NK-92 (cell line): ENCODE data around the gene C1RL.

Source experiments
- DNase-seq: peaks from one replicate; lab custom pipeline; 2025; ENCODE audit not compliant: unreplicated experiment; lab: John Stamatoyannopoulos, UW

The C1RL gene

GRCh38 chr12:7108796-7109571, at the start of gene C1RL:
Gene C1RL, minus strand, starts transcription at chr12:7109214. Its CDS starts 34 bp downstream, at chr12:7109180.
- DNase-seq, result no peak

DNA sequence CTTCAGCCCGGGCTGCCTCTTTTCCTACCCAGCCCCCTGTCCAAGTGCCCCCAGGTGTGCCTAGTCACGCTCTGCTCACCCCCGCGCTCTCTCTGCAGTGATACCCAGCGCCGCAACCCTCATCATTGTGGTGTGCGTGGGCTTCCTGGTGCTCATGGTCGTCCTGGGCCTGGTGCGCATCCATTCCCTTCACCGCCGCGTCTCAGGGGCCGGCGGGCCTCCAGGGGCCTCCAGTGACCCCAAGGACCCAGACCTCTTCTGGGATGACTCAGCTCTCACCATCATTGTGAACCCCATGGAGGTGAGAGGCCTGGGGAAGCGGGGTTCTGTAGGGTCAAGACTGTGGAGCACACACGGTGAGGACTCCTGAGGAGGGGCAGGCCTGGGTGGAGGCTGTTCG, 48.4 kb upstream of the C1RL start:
- DNase-seq, result no peak

DNA sequence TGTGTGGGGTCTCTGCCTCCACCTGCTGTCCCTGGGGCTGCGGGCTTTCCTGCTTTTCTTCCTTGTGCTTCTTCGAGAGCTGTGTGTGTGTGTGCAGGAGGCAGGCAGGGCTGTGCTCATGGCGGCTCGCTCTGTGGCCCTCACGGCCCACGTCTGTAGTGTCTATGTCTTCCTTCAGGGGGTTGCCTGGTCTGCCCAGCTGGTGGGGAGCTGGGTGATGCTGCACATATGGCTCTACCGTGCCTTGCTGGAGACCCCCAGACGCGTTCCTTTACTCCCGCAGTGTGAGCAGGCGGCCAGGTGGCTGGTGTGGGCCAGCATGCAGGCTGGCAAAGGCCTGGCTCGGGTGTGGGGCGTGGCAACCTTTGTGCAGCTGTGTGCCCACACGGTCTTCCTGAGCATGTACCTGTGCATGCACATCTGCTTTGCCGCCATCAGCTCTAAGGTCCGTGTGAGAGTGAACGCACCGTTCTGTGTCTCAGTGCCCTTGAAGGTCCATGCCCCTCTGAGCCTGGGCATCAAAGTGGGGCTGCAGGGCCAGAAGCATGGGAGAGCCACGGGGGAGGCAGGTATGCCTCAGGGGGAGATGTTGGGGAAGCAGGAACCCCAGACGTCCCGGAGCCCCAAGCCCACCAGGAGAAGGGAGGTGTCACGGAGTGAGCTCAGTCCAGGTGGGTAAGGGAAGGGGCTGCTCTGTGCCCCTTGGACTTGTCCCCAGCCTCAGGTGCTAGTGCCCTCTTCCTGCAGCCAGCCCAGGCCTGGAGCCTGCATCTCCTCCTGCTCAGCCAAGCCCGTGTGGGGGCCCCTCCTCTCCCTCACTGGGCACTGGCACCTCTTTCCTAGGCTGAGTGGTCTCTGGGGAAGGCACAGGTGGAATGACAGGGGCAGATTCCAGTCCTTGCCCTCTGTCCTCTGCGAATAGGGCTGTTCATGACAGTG, 47.5 kb upstream of the C1RL start:
- no peak for DNase-seq

GRCh38 chr12:7155471-7156034, 46.5 kb upstream of the C1RL start:
- no peak for DNase-seq

GRCh38 chr12:7154901-7155470, 46.0 kb upstream of the C1RL start:
- no peak for DNase-seq

- DNase-seq, result no peak
These were observed 45.0 kb upstream of the C1RL start for GRCh38 chr12:7154042-7154441.

GRCh38 chr12:7152818-7153217, 43.8 kb upstream of the C1RL start:
- no peak for DNase-seq

DNA sequence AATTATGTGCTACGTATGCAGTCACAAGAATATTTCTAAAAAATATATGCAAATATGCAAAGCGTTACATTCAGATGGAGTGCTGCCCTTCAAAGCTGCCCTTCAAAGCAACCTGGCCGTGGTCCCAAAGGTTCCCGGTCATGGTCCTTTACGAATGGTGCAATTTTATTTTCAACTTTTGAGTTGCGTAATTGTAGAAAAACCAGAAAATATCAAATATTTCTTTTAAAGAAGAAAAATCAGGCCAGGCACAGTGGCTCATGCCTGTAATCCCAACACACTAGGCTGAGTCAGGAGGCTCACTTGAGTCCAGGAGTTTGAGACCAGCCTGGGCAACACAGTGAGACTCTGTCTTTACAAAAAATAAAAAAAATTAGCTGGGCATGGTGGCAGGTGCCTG, 42.5 kb upstream of the C1RL start:
- no peak for DNase-seq

DNA sequence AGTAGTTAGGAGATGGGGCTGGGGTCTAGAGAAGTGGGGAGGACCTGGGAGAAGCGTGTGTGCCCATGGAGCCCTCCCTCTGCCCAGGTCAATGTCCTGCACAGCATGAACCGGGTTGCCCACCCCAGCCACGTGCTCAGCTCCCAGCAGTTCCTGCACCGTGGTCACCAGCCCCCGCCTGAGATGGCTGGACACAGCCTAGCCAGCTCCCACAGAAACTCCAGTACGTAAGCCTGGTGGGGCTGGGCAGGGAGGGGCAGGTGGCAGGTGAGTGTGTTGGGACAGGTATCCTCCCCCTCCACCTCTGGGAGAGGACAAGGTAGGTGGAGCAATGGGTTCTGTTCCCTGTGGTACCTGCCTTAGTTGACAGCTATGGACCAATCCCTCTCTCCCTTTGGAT, 41.8 kb upstream of the C1RL start:
- no peak for DNase-seq

- no peak for DNase-seq
These were observed 41.3 kb upstream of the C1RL start for GRCh38 chr12:7150356-7150755.

DNA sequence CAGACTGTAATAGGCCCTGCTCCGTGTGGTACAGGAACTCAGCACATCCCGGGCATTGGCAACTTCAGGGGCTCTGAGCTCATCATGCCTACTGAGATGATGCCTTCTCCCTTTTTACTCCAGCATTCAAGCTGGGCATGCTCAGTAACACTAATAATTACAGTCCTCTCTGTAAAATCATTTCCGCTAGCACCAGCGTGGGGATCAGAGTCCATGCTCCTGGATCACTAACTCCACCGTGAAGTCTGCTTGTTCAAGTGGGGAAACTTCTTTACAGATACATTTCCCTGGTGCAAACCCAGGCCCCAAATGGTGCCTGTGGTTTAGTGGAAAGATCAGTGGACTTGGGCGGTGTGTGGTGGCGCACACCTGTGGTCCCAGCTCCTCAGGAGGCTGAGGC, 37.9 kb upstream of the C1RL start:
- no peak for DNase-seq

DNA sequence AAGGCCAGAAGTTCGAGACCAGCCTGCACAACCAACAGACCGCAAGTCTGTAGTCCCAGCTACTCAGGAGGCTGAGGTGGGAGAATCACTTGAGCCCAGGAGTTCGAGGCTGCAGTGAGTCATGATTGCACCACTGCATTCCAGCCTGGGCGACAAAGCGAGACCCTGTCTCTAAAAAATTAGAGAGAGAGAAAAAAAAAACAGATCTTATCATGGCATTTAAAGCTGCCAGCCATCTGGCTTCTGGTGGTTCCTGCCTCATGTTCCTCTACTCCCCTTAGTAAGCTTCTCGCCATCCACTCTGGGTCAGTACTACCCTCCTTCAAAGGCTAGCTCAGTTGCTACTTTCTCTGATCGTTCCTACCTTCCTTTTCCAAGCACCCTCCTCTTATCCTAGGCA, 37.2 kb upstream of the C1RL start:
- DNase-seq, result no peak

DNA sequence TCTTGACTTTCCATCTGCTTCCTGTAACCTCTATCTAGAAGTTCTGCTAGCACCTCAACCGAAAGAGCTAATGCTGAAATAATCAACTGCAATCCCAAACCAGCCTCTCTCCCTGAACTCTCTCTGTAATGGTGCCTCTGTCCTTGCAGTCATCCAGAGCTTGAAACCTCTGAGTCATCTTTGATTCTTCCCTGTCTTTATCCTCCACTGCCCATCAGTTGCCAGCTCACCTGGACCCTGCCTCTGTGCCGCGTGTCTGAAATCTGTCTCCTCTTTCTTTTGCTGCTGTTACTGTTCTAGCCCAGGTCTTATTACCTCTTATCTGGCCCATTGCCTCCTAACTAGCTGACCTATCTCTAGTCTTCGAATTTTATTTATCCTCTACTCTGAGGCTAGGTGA, 36.7 kb upstream of the C1RL start:
- no peak for DNase-seq

- DNase-seq, result no peak
These were observed 35.6 kb upstream of the C1RL start for GRCh38 chr12:7144414-7145120.

- no peak for DNase-seq
These were observed 34.5 kb upstream of the C1RL start for GRCh38 chr12:7143564-7143963.

DNA sequence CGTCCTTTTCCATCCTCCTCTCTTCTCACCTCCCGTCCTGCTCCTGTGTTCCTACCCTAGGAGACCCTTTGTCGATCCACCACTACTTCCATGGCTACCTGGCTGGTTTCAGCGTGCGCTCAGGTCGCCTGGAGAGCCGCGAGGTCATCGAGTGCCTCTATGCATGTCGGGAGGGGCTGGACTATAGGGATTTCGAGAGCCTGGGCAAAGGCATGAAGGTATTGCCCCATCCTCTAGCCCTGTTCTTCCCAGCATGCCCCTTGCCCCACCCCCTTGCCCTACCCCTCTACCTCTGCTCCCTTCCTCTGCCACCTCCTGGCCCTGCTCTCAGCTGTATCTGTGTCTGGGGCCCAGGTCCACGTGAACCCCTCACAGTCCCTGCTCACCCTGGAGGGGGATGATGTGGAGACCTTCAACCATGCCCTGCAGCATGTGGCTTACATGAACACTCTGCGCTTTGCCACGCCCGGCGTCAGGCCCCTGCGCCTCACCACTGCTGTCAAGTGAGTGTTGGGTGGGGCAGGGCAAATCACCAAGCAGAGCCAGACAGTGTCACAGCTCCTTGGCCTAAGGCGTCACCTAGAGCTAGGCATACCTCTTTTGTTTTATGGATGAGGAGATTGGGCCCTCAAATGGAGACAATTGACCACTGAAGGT, 33.9 kb upstream of the C1RL start:
- DNase-seq, result no peak

GRCh38 chr12:7142056-7142644, 33.1 kb upstream of the C1RL start:
- no peak for DNase-seq

- DNase-seq, result no peak
These were observed 32.5 kb upstream of the C1RL start for GRCh38 chr12:7141351-7142005.

- DNase-seq, result no peak
These were observed 30.2 kb upstream of the C1RL start for GRCh38 chr12:7139200-7139599.
